Vagina (tissue), 2 donors: Measurements from ENCODE around the gene MAPRE2. TPM values are rescaled to one million over a fixed set of nuclear protein-coding genes. Genes with fewer than 3 reads are reported as not detected.

ENCODE experiments used
- DNase-seq, 2 donors: peaks; one replicate each; pipeline ENCODE4 v3.0.0-alpha.2; 2017; ENCODE audit errors: extremely low spot score in 2 of 2
- H3K27ac ChIP-seq: fragments of 200-600 bp; sonication (generic); one replicate; pipeline ENCODE4 v1.5.1; 2019
- H3K27me3 ChIP-seq: fragments of 200-600 bp; sonication (generic); one replicate; pipeline ENCODE4 v1.5.1; 2019
- H3K36me3 ChIP-seq, 2 donors: fragments of 200-600 bp; sonication (generic); one replicate each; pipeline ENCODE4 v1.5.1; 2017 to 2019
- H3K4me1 ChIP-seq: fragments of 200-600 bp; sonication (generic); one replicate; pipeline ENCODE4 v1.5.1; 2019
- H3K4me3 ChIP-seq, 2 donors: fragments of 200-600 bp; sonication (generic); 1 replicate in 1 of 2; 2 replicates in 1 of 2; pipeline ENCODE4 v1.5.1; 2016 to 2019
- H3K9me3 ChIP-seq: fragments of 200-600 bp; sonication (generic); one replicate; pipeline ENCODE4 v1.5.1; 2019
- CTCF ChIP-seq, 3 experiments: fragments of 450-650 bp in 2 of 3; fragments of 200-600 bp in 1 of 3; sonication (generic) in 1 of 3; IDR thresholded peaks; one replicate each; pipeline ENCODE4 v1.5.1; 2017 to 2019; ENCODE audit warnings: antibody characterized with exemption in 3 of 3, mild to moderate bottlenecking in 2 of 3, moderate library complexity in 2 of 3
- POLR2A ChIP-seq, 2 donors: fragments of 450-650 bp; IDR thresholded peaks; one replicate each; pipeline ENCODE4 v1.6.1; 2017; ENCODE audit warnings: antibody characterized with exemption in 2 of 2, mild to moderate bottlenecking in 2 of 2, moderate library complexity in 2 of 2
- POLR2AphosphoS5 ChIP-seq, 2 donors: sonication (generic); formaldehyde crosslinking; IDR thresholded peaks; one replicate each; pipeline ENCODE4 v1.9.0; 2017; ENCODE audit warnings: antibody characterized with exemption in 2 of 2, mild to moderate bottlenecking in 2 of 2, low read depth in 1 of 2; ENCODE audit not compliant: insufficient read depth in 1 of 2
- intact Hi-C: fragments of 100-400 bp; cut with DNase I; formaldehyde crosslinking; loops from one replicate; pipeline ENCODE4 v1.15.1; 2023
- total RNA-seq: library from RNA; depleted of rRNA; stranded (reverse); fragments of >200 nt; gene quantifications from one replicate; pipeline ENCODE4 v1.2.3, GENCODE V29; 2016

MAPRE2 gene
- total RNA-seq, 1 donor from 2014 or later: 21.4 TPM

- Histone ChIP-seq H3K4me3 (no peak overlapping the region), H3K27ac (no peak overlapping the region), H3K27me3 (no peaks in the 10 kb centered on the region), H3K4me1 (no peaks in the 10 kb centered on the region), H3K36me3 (no peaks in the 10 kb centered on the region), H3K9me3 (no peaks in the 10 kb centered on the region)
- intact Hi-C loops: no loop called here
- no peak for DNase-seq
- TF ChIP-seq POLR2AphosphoS5 (IDR thresholded peaks at IDR 0.05; ENCODE audit: insufficient read depth in 1 of 2, low read depth in 1 of 2): no peak
- no peak for TF ChIP-seq POLR2A (IDR thresholded peaks at IDR 0.05)
- no peak for TF ChIP-seq CTCF (IDR thresholded peaks at IDR 0.05)
Observed at GRCh38 chr18:35010993-35011392, 30.2 kb upstream of the MAPRE2 start.

- TF ChIP-seq CTCF (IDR thresholded peaks at IDR 0.05) (no peak), POLR2AphosphoS5 (IDR thresholded peaks at IDR 0.05; ENCODE audit: insufficient read depth in 1 of 2, low read depth in 1 of 2) (no peak), POLR2A (IDR thresholded peaks at IDR 0.05) (no peak)
- Histone ChIP-seq H3K9me3 (no peaks in the 10 kb centered on the region), H3K27ac (no peak overlapping the region), H3K36me3 (no peaks in the 10 kb centered on the region), H3K4me1 (no peaks in the 10 kb centered on the region), H3K27me3 (no peaks in the 10 kb centered on the region), H3K4me3 (no peak overlapping the region)
- intact Hi-C loops: loop anchor here (10.0 kb wide), 1 partner anchor 115 kb away; no protein-coding TSS in a partner anchor
- DNase-seq: no peak
Observed at GRCh38 chr18:35019933-35020332, 21.3 kb upstream of the MAPRE2 start.

- Histone ChIP-seq H3K36me3 (no peaks in the 10 kb centered on the region), H3K4me1 (peaks cover 13% of the 10 kb centered on the region), H3K27ac (no peak overlapping the region), H3K9me3 (no peaks in the 10 kb centered on the region), H3K27me3 (no peaks in the 10 kb centered on the region), H3K4me3 (no peak overlapping the region)
- intact Hi-C loops: loop anchor here (10.0 kb wide), 1 partner anchor 112 kb away; no protein-coding TSS in a partner anchor
- TF ChIP-seq CTCF (IDR thresholded peaks at IDR 0.05) (no peak), POLR2AphosphoS5 (IDR thresholded peaks at IDR 0.05; ENCODE audit: insufficient read depth in 1 of 2, low read depth in 1 of 2) (no peak), POLR2A (IDR thresholded peaks at IDR 0.05) (no peak)
- DNase-seq: no peak
Observed at GRCh38 chr18:35022426-35023001, 18.7 kb upstream of the MAPRE2 start.

GRCh38 chr18:35024196-35024595, 17.0 kb upstream of the MAPRE2 start:
- Histone ChIP-seq H3K27ac (no peak overlapping the region), H3K36me3 (no peaks in the 10 kb centered on the region), H3K27me3 (no peaks in the 10 kb centered on the region), H3K4me1 (peaks cover 15% of the 10 kb centered on the region), H3K4me3 (no peak overlapping the region), H3K9me3 (no peaks in the 10 kb centered on the region)
- intact Hi-C loops: loop anchor here (10.0 kb wide), 1 partner anchor 111 kb away; no protein-coding TSS in a partner anchor
- no peak for TF ChIP-seq CTCF (IDR thresholded peaks at IDR 0.05)
- no peak for TF ChIP-seq POLR2AphosphoS5 (IDR thresholded peaks at IDR 0.05; ENCODE audit: insufficient read depth in 1 of 2, low read depth in 1 of 2)
- no peak for TF ChIP-seq POLR2A (IDR thresholded peaks at IDR 0.05)
- DNase-seq: no peak

GRCh38 chr18:35024965-35025364, 16.2 kb upstream of the MAPRE2 start:
- H3K27me3 ChIP-seq: no peaks in the 10 kb centered on the region
- intact Hi-C loops: loop anchor here (10.0 kb wide), 1 partner anchor 110 kb away; no protein-coding TSS in a partner anchor
- no peaks in the 10 kb centered on the region for H3K9me3 ChIP-seq
- no peak overlapping the region for H3K4me3 ChIP-seq
- H3K27ac ChIP-seq: no peak overlapping the region
- DNase-seq: peak in 1 of 2 donors; percentile 92
- no peak for TF ChIP-seq CTCF (IDR thresholded peaks at IDR 0.05)
- TF ChIP-seq POLR2AphosphoS5 (IDR thresholded peaks at IDR 0.05; ENCODE audit: insufficient read depth in 1 of 2, low read depth in 1 of 2): peak in 1 of 2 donors; percentile 73
- TF ChIP-seq POLR2A (IDR thresholded peaks at IDR 0.05): no peak
- H3K36me3 ChIP-seq: no peaks in the 10 kb centered on the region
- H3K4me1 ChIP-seq: peaks cover 23% of the 10 kb centered on the region
